OCI-LY7 (cell line): Measurements from ENCODE around the gene APC.

Experiments used
- CTCF ChIP-seq: fragments of 200-600 bp; sonication (generic); conservative IDR thresholded peaks from 2 replicates; pipeline ENCODE4 v1.5.1; 2014; ENCODE audit warnings: mild to moderate bottlenecking, antibody characterized with exemption, low read length, moderate library complexity, mixed read lengths
- EZH2phosphoT487 ChIP-seq: fragments of 200-600 bp; sonication (generic); IDR thresholded peaks from 2 replicates; pipeline ENCODE4 v1.6.1; 2018; ENCODE audit warnings: low read depth, borderline replicate concordance, mild to moderate bottlenecking, mixed run types, antibody characterized with exemption, low read length, moderate library complexity, mixed read lengths

GRCh38 chr5:112779531-112779930 is 41.8 kb downstream of the APC start:
- TF ChIP-seq CTCF (no peak), EZH2phosphoT487 (no peak)
